Mesenteric fat pad (tissue), 1 donor: ENCODE results near the gene DDO. TPM values are rescaled to one million over a fixed set of nuclear protein-coding genes. Genes with fewer than 3 reads are reported as not detected.

Experiments used
- DNase-seq: peaks from one replicate; pipeline ENCODE4 v3.0.0-alpha.2; 2020; ENCODE audit warnings: low spot score
- total RNA-seq: library from RNA; stranded (reverse); fragmentation: NEBNext Ultra II Directional; extraction: Animal tissue kit (Norgen Biotek cat#: 25700); gene quantifications from one replicate; pipeline ENCODE4 v1.2.1, GENCODE V29; 2021
- donor health status: DM: yes; HTN: yes; CAD: no.

DDO gene
- total RNA-seq, 1 donor from 2014 or later, result 3.2 TPM

GRCh38 chr6:110348961-110349690, 66.2 kb downstream of the DDO start:
- DNase-seq, result no peak

GRCh38 chr6:110345025-110345424, 70.3 kb downstream of the DDO start:
- DNase-seq, result no peak

GRCh38 chr6:110342759-110343158, 72.6 kb downstream of the DDO start:
- DNase-seq, result no peak

Other genes with a start within 250 kb of the DDO start
- 9.4 TPM for gene WASF1, start 235.9 kb downstream of the DDO start, total RNA-seq
- gene CDC40, start 235.1 kb downstream of the DDO start, total RNA-seq, result 19.2 TPM
- 1.2 TPM for gene METTL24, start 57.2 kb downstream of the DDO start, total RNA-seq
- gene SLC22A16, start 61.0 kb upstream of the DDO start, total RNA-seq, result 1.4 TPM